Bronchial epithelial cell (primary cell): ENCODE data around the gene MBD4. TPM values are rescaled to one million over a fixed set of nuclear protein-coding genes. Genes with fewer than 3 reads are reported as not detected.

ENCODE experiments used
- DNase-seq: peaks from one replicate; pipeline ENCODE4 v3.0.0-alpha.2; 2010; ENCODE audit warnings: low read depth
- FAIRE-seq: peaks from 2 replicates; lab custom pipeline; 2011; peaks lifted over from hg19 to GRCh38; lab: Jason Lieb, UNC
- H3K27me3 ChIP-seq: 2 replicates; pipeline ENCODE4 v1.5.1; 2011; ENCODE audit warnings: low read length; ENCODE audit not compliant: control insufficient read depth, insufficient read depth
- H3K36me3 ChIP-seq: 2 replicates; pipeline ENCODE4 v1.5.1; 2011; ENCODE audit warnings: low read length; ENCODE audit not compliant: control insufficient read depth, insufficient read depth
- H3K4me3 ChIP-seq: 2 replicates; pipeline ENCODE4 v1.5.1; 2011; ENCODE audit warnings: mild to moderate bottlenecking, low read depth, low read length, control low read depth
- CTCF ChIP-seq: IDR thresholded peaks from 2 replicates; pipeline ENCODE4 v1.5.1; 2011; ENCODE audit warnings: mild to moderate bottlenecking, moderate library complexity, low read length, control low read depth, inconsistent platforms; ENCODE audit not compliant: insufficient read depth, severe bottlenecking
- total RNA-seq: library from RNA; depleted of rRNA; stranded (reverse); fragments of >200 nt; gene quantifications from 2 replicates; pipeline ENCODE4 v1.2.1, GENCODE V29; 2014

Gene MBD4
- total RNA-seq, 1 donor from 2014 or later, result 11.3 TPM

GRCh38 chr3:129383292-129383860, 56.4 kb downstream of the MBD4 start:
- Histone ChIP-seq H3K27me3 (no peaks in the 10 kb centered on the region), H3K36me3 (no peaks in the 10 kb centered on the region), H3K4me3 (no peak overlapping the region)
- TF ChIP-seq CTCF, result peak; percentile 81
- FAIRE-seq (no peak), DNase-seq (peak; percentile 42)

DNA sequence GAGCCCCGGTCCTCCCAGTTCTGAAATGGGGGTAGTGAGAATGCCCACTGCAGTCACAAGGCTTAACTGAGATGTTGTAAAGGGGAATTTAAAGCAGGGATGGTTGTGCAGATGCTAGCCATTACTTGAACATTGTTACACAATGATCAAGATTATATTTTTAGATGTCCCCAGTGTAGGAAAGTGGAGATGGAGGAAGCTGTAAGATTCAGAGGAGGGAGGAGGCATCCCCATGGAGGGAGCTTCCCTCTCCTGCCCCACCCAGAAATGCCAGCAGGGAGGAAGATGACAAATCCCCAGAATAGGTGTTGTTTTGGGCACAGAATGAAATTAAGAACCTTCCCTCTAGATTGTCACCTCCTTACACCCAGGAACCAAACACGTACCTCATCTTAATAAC, 57.4 kb downstream of the MBD4 start:
- H3K4me3 ChIP-seq, result no peak overlapping the region
- TF ChIP-seq CTCF, result no peak
- FAIRE-seq, result no peak
- DNase-seq, result no peak
- H3K36me3 ChIP-seq, result no peaks in the 10 kb centered on the region
- H3K27me3 ChIP-seq, result no peaks in the 10 kb centered on the region

Other genes starting within 250 kb of the MBD4 start
- 165 and 259 TPM in 2 replicates for gene COPG1, start 190.3 kb downstream of the MBD4 start, total RNA-seq
- gene HMCES, start 161.1 kb downstream of the MBD4 start, total RNA-seq, result 30.5 and 35.6 TPM in 2 replicates
- not detected in 2 replicates for gene EFCAB12, start 11.3 kb downstream of the MBD4 start, total RNA-seq
- 5.9 and 10.0 TPM in 2 replicates for gene IFT122, start 276 bp upstream of the MBD4 start, total RNA-seq
- not detected in 2 replicates for gene RHO, start 88.7 kb upstream of the MBD4 start, total RNA-seq
- not detected in 2 replicates for gene H1-8, start 103.2 kb upstream of the MBD4 start, total RNA-seq
- gene PLXND1, start 166.7 kb upstream of the MBD4 start, total RNA-seq, result 1.0 and 2.4 TPM in 2 replicates